ENCODE data around the gene SEMA6C.

DNA sequence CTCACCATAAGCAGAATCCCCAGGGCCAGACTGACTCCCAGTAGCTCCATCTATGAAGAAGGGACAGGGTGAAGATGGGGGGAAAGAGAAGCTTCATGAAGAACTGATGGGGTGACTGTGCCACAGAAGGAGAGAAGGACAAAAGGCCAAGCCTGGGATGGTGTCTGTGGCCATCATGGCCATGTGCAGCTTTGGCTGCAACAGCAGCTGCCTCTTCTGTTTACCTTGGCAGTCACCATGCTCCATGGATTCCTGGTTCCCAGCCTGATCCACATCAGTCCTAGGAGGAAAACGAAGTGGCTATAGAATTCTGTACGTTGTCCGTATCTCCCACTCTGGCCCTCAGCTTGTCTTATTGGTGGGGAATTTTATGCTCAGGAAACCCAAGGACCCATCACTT is 12.0 kb downstream of the SEMA6C start:
- TF ChIP-seq POLR2AphosphoS5 (IDR thresholded peaks at IDR 0.05; ENCODE audit: insufficient read depth in 1 of 2, low read depth in 1 of 2) (no peak), POLR2A (IDR thresholded peaks at IDR 0.05) (no peak)

Measured in vagina (tissue), 2 donors.